TTC549 (cell line): ENCODE data around the gene CCL21.
"Not testable (repeated sequence)": the region's sequence is repeated elsewhere in the genome, so short reads cannot be mapped to it uniquely, and the experiment has no call there.

Experiments
- FAIRE-seq: peaks from 2 replicates; lab custom pipeline; 2012; peaks lifted over from hg19 to GRCh38; lab: Jason Lieb, UNC

The CCL21 gene, protein sequence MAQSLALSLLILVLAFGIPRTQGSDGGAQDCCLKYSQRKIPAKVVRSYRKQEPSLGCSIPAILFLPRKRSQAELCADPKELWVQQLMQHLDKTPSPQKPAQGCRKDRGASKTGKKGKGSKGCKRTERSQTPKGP

DNA sequence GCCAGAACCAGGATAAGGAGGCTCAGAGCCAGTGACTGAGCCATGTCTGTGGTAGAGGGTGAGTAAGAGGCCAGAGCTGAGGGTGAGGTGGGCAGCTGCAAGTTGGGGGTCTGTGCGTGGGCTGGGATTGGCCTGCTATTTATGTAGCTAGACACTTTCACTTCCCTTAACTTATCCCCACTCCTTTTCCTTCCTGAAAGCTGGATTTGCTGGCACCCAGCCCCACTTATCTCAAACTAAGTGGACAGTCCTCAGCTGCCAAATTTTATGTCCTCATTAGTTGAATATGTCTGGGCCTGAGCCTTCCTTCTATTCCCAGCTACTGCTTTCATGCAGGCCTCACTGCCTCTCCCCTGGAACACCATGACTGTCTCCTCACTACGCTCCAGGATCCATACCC lies at the start of gene CCL21:
CCL21 (minus strand) TSS at position 114 of the 400 bp plus-strand sequence; CDS start at position 44, 70 bp downstream.
- no peak for FAIRE-seq

DNA sequence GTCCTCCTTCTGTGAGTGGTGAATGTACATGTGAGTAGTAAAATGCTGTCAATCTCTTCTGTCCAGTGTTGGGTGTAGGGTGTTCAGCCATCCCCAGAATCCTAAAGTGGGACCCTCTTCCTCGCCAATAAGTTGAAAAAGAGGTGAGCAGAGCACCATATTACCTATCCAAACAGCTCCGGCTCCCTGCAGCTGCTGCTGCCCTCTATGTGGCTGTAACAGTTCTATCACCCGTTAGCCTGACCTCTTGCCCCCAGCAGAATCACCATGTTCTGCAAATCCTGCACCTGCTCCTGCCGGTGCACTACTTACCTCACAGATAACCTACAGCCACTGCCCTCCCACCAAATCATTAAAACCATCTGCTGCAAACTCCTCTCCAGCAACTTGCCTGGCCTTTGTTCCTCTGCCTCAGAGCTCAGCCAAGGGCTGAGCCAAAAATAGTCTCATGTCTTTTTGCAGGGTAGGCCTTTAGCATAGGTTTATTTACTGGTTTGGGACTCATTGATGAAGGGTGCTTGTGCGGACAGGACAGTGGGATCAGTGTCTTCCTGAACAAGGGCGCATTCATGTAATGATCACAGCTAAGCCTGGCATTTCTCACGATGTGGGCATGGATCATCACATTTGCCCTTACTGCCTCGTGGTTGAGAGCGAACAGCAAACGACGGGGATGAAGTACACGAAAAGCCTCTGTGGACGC lies 49.6 kb upstream of the CCL21 start:
- no peak for FAIRE-seq

DNA sequence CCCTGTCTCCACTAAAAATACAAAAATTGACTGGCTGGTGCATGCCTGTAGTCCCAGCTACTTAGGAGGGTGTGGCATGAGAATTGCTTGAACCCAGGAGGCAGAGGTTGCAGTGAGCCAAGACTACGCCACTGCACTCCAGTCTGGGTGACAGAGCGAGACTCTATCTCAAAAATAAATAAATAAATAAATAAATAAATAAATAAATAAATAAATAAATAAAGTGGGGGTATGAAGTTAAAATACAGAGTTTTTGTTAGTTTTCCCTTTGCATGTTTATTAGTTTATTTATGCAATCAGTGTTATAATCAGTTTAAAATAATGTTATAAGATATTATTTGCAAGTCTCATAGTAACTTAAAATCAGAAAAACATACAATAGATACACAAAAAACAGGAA lies 40.4 kb upstream of the CCL21 start:
- not testable (repeated sequence) for FAIRE-seq

DNA sequence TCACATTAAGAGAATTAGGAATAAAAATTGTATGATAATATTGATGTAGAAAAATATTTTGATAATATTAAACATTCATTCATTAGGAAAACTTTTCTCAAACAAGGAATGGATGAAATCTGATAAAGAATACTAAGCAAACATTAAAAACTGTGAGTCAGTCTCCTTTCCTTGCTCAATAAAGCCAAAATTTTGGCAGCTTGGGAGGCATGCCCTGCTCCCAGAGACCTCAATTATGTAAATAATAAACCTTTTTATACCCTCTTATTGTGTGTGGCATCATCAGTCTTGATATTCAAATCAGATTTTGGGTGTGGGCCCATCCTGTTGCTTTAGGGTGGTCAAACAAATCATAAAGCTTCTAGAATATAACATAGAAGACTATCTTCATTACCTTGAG lies 36.6 kb upstream of the CCL21 start:
- FAIRE-seq: no peak

DNA sequence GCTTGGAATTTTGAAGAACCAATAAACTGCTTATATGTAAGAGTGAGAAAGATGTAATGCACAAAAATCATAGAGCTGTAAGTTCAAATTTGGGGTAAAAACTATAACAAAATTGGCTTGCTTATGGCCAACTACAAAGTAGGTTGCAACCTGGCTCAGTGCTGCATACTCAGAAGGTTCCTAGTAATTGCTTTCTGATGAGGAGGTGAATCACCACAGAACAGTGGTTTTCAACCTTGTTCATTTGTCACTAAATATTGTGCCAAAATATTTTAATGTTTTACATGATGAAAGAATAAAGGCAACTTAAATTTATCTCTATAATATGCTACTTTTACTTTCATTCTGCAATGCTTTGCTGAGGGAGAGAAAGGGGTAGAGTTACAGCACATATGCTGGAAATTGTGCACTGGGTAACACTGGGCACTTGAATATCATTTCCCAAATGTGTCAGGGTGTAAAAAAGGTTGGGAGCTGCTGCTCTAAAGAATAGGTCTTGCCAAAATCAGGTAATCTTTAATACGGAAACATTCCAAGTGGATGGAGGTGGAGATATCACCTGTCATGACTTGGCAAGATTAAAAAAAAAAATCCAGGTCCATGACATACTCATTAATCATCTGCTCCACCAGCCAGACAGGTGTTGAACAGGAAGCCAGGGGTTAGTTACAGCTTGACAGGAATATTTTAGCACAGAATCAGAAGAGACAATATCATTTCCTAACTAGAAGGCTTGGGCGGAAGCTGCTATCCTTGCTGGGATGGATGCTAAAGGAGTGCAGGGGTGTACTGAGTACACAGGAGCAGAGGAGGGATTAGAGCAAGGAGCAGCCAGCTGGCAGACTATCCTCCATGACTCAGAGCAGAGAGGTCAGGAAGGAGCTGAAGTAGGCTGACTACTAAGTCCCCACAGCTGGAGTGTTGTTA lies 34.6 kb upstream of the CCL21 start:
- FAIRE-seq: no peak

DNA sequence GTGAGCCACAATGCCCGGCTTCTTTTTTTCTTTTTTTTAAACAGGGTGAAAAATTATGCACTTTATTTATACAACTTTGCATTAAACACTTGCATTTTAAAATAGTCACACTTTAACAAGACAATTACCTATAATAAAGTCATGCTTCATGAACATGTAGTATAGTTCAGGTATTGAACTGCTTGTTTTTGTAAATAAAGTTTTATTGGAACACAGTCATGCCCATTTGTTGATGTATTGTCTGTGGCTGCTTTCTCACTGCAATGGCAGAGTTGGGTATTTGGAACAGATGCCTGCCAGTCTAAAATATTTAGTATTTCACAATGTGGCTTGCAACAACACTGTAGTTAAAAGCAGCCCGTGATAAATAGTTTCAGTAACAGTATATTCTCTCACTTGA lies 32.8 kb upstream of the CCL21 start:
- FAIRE-seq: no peak

DNA sequence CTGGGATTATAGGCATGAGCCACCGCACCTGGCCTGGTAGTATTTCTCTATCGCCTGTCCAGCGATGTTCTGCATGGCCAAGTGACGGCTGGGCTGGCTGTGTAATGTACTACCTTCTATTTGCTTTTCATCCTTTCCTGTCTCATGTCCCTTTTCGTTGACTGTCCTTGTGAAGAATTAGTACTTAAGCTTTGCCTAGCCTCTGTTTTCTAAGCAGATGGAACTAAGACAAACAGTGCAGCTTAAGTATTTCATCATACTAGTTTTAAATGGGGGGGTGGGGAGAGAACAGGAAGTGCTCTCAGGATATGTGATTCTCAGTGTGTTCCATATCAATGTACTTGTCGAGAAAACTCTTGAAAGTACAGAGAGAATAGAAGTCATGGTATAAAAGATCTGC lies 31.7 kb upstream of the CCL21 start:
- FAIRE-seq: no peak

DNA sequence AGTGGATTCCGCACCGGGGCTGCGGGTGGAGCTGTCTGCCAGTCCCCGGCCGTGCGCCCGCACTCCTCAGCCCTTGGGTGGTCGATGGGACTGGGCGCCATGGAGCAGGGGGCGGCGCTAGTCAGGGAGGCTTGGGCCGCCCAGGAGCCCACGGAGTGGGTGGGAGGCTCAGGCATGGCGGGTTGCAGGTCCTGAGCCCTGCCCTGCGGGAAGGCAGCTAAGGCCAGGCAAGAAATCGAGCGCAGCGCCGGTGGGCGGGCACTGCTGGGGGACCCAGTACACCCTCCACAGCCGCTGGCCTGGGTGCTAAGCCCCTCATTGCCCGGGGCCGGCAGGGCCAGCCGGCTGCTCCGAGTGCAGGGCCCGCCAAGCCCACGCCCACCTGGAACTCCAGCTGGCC lies 30.2 kb upstream of the CCL21 start:
- not testable (repeated sequence) for FAIRE-seq

DNA sequence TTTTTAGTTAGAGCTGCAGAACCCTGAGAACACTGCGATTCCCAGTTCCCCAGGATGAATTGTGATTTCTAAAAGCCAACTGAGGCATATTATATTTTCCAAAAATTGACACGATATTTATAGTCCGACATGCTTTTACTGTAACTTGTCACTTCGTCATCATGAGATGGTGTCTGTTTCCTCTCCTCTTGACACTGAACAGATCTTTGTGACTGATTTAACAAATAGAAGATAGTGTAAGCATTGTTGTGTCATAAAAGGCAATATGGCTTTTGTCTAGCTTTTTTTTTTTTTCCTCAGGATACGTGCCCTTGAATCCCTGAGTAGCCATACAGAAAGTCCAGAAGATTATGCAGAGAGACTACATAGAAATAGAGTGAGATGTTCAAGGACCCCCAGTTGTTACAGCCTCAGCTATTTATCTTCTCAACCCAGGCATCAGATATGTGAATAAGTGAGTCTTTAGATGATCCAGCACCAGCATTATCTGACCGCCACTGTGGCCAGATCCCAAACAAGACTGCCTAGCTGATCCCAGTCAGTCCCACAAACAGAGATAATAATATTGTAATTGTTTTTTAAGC lies 27.8 kb upstream of the CCL21 start:
- no peak for FAIRE-seq

DNA sequence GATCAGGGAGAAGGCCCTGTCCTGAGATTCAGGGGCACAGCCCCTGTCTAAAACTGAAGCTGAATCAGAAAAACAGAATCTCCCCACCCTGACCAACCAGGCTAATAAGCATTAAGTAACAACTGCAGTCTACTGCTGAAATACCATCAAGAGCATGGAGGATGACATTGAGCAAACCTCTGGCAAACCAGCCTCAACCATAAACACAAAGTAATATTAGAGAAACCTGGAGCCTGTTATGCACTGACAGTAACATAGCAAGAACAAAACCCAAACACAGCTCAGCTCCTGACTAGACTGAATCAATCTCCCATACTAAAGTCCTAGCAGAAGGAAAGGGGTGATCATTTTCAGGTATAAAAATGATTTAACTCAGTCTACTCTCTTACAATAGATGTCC lies 24.8 kb upstream of the CCL21 start:
- no peak for FAIRE-seq

DNA sequence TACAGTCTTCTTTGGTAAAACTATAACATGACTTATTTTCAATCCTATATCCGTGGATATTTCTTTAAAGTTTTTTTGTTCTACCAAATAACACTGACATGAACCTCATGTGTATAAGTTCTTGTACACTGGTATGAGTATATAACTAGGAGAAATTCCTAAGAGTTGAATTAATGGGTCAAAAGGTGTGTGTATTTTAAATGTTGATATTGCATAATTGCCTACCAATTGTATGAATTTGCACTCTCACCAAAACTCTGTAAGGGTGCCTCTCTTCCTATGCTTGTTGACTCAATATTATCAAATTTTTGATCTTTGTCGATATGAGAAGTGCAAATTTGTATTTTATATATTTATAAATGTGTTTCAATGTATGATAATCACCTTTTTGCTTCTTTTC lies 22.9 kb upstream of the CCL21 start:
- no peak for FAIRE-seq

DNA sequence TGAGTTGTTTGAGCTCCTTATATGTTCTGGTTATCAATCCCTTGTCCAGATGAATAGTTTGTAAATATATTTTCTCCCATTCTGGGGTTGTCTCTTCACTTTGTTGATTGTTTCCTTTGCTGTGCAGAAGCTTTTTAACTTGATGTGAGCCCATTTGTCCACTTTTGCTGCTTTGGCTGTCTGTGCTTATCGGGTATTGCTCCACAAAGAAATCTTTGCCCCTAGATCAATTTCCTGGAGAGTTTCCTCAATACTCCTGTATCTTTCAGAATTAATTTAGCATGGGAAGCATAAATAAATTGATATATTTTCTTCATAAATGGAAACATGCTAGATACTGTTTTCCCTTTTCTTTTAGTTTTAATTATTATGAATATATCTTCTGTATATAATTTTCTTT lies 22.5 kb upstream of the CCL21 start:
- FAIRE-seq: no peak

DNA sequence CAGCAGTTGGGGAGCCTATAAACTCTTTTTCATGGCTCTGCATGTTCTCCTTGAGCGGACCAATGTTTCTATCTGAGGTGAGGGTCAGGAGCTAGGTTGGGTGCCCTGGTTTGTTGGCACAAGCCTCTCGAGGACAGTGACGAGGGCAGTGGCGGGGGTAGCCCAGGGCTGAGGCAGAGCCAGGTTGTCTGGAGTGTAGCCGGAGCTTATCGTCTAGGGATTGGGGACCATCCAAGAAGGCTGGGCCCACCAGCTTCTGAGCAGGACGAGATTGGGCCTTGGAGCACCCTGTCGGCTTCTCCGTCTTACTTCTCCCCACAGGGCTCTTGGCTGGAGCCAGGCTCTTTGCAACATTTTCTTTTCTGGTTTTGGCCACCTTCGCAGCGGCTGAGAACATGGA lies 13.2 kb upstream of the CCL21 start:
- FAIRE-seq: no peak

DNA sequence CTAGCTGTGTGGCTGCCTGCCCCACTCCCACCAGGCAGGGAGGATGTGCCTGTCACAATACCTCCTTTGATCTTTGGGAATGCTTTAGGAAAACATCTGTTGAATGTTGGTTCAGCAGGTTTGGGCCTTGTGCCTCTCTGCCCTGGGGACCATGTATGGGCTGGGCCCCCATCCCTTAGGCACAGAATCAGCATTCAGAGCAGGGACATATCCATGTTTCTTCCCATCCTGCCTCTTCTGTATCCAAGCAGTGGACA lies 9.8 kb upstream of the CCL21 start:
- FAIRE-seq: not testable (repeated sequence)

DNA sequence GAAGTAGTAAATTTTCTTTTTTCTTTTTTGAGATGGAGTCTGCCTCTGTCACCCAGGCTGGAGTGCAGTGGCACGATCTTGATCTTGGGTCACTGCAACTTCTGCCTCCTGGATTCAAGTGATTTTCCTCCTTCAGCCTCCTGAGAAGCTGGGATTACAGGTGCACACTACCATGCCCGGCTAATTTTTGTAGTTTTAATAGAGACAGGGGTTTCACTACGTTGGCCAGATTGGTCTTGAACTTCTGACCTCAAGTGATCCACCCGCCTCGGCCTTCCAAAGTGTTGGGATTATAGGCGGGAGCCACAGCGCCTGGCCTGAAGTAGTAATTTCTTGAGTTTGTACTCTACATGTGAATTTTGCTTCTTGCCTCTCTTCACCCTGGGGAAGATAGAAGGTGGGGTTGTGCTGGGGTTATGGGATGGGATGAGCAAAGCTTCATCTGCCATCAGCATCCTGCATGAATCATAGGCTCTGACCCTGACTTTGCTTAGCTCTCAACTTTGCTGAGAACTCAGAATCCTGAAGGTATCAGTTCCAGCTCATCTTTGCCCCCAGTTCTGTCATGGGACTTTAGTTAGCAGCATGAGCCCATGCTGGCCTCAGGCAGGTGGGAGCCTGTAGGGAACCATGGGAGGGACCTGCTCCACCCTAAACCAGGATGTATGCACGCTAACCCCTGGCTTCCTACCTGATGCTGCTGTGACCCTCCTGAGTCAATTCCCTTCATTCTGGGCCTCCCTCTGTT lies 9.3 kb upstream of the CCL21 start:
- FAIRE-seq: no peak

DNA sequence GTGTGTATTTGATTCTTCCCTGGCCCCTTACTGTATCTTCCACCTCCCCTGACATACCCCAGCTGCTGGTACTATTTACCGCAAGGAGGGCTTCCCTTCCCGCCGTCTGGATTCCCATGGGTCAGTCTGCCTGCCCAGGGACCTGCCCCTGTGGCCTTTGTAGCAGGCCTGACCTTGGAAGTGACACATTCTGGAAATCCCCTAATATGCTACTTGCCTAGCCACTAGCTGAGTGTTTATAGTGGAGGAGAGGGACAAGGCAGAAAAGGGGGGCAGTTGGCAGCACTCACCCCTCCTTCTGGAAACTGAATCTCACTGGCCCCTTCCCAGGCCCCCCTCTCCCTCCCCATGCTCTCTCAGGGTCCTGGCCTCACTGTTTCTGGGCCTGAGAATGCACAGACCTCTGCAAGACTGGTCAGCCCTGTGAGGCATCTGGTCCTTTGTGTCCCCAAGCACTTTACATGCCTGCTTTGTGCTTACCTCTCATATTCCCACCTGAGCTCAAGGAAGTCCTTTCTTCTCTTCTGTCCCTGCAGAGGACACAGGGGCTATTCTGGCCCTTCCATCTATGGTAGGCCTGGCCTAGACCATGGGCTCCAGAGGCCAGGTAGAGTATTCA lies 8.2 kb upstream of the CCL21 start:
- FAIRE-seq: no peak

DNA sequence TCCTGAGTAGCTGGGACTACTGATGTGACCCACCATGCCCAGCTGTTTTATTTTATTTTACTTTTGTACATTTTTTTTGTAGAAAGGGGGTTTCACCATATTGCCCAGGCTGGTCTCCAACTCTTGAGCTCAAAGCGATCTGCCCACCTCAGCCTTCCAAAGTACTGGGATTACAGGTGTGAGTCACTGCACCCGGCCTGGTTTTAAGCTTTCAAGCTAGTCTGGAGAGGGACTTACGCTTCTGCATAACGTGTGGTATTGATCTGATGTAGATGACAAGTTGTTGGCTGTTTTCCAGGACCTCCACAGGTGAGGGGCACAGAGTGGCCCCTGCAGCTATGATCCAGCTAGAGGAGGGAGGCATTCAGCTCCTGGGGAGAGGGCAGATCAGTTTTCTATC lies 6.8 kb upstream of the CCL21 start:
- no peak for FAIRE-seq

DNA sequence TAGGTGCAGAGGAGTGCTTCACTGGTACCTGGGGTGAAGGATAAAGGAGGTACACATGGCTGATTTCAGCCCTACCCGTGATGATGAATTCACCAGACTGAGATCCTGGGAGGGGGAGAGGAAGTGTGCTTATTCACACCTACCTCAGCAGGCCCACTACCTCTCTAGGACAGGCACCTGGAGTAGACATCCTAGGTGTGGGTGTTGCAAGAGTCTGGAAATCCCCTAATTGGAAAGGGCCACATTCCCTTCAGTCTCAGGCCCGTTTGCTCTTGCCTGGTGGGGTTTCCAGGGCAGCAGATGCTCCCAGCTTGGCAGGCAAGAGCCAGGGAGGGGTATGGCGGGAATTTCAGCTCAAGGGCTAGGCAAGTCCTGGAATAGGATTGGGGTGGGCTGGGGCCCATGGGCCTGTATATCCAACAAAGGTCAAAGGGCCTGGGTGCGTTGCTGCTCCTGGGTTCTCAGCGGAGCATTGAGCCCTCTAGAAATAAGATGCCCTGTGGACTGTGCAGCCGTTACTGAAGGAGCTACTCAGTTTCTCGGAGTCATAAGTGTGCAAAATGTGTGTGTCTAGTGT lies 5.8 kb upstream of the CCL21 start:
- FAIRE-seq: no peak

DNA sequence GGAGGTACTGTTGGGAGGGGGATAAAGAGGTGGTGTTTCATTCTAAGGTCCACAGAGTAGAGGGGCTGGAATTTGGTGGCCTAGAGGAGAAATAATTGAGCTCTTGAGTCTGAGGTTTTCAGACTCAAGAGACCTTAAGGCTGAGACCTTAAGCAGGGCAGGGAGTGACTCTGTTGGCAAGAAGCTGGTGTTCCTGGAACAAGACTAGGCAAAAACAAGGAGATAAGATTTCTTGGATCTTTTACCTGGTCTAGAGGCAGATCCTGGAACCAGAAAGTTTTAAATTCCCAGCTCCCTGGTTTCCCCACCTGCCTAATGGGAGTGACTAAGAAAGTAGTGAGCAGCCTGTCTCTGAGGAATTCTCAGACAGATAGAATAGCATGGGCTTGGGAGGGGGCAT lies 4.1 kb upstream of the CCL21 start:
- FAIRE-seq: no peak

DNA sequence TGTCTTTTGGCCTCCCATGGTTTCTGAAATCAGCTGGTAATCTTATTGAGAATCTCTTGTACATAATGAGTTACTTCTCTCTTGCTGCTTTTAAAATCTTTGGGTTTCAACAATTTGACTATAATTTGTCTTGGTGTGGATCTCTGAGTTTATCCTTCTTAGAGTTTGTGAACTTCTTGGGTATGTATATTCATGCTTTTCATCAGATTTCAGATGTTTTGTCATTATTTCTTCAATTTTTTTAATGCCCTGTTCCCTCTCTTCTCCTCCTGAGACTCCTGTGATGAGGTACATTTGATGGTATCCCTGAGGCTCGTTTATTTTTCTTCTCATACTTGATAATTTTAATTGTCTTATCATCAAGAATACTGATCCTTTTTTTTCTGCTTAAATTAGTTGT lies 2.2 kb upstream of the CCL21 start:
- no peak for FAIRE-seq

DNA sequence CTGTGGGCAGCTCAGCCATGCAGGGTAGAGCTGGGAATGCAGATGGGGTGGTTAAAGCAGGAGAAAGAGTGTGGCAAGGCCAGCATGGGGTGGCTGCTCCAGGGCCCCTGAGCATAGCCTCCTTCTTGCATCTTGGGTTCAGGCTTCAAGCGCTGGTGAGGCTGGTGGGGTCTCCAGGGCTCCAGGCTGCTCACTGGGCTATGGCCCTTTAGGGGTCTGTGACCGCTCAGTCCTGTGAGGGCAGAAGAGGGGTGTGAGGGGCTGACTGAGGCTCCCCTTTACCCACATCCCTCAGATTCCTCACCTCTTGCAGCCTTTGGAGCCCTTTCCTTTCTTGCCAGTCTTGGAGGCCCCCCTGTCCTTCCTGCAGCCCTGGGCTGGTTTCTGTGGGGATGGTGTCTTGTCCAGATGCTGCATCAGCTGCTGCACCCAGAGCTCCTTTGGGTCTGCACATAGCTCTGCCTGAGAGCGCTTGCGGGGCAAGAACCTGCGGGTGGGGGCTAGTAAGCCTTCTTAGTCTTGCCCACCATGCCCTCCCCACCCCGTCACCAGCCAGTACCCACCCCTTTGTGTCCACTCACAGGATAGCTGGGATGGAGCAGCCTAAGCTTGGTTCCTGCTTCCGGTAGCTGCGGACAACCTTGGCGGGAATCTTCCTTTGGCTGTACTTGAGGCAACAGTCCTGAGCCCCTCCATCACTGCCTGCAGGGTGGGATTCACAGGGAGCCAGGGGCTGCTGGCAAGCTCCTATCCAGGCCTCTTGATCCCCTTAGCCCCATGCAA lies 549 bp downstream of the CCL21 start:
- FAIRE-seq: no peak
